H9 (cell line): ENCODE measurements around the gene SSNA1. TPM values are rescaled to one million over a fixed set of nuclear protein-coding genes. Genes with fewer than 3 reads are reported as not detected.

Source experiments
- DNase-seq: peaks from one replicate; pipeline ENCODE4 v3.0.0-alpha.2; 2017
- H2AFZ ChIP-seq: one replicate; pipeline ENCODE4 v1.6.1; 2013; ENCODE audit warnings: mild to moderate bottlenecking, low read length, control low read depth, moderate library complexity
- H2AK5ac ChIP-seq: 2 replicates; pipeline ENCODE4 v1.6.1; 2013; ENCODE audit warnings: low read length, control low read depth, mixed read lengths; ENCODE audit not compliant: insufficient read length
- H2BK120ac ChIP-seq: one replicate; pipeline ENCODE4 v1.6.1; 2013; ENCODE audit warnings: low read depth, mild to moderate bottlenecking, low read length, control low read depth, inconsistent platforms; ENCODE audit not compliant: poor library complexity, severe bottlenecking
- H2BK12ac ChIP-seq: 2 replicates; pipeline ENCODE4 v1.6.1; 2013; ENCODE audit warnings: low read length, control low read depth, mixed read lengths, low read depth; ENCODE audit not compliant: insufficient read length
- H2BK15ac ChIP-seq: 2 replicates; pipeline ENCODE4 v1.6.1; 2013; ENCODE audit warnings: low read depth, low read length, control low read depth
- H2BK20ac ChIP-seq: one replicate; pipeline ENCODE4 v1.6.1; 2013; ENCODE audit warnings: low read depth, mild to moderate bottlenecking, low read length, control low read depth, inconsistent platforms; ENCODE audit not compliant: poor library complexity, severe bottlenecking
- H2BK5ac ChIP-seq: 2 replicates; pipeline ENCODE4 v1.6.1; 2013; ENCODE audit warnings: low read length, control low read depth, mixed read lengths; ENCODE audit not compliant: insufficient read length
- H3K14ac ChIP-seq: 2 replicates; pipeline ENCODE4 v1.6.1; 2013; ENCODE audit warnings: low read length, control low read depth; ENCODE audit not compliant: insufficient read depth
- H3K18ac ChIP-seq: 2 replicates; pipeline ENCODE4 v1.6.1; 2013; ENCODE audit warnings: low read depth, mild to moderate bottlenecking, mixed read lengths, low read length, control low read depth; ENCODE audit not compliant: insufficient read length
- H3K23ac ChIP-seq: 2 replicates; pipeline ENCODE4 v1.6.1; 2013; ENCODE audit warnings: low read length, control low read depth, mixed read lengths, low read depth; ENCODE audit not compliant: insufficient read length
- H3K23me2 ChIP-seq: 2 replicates; pipeline ENCODE4 v1.6.1; 2013; ENCODE audit warnings: low read depth, mild to moderate bottlenecking, mixed read lengths, low read length, control low read depth; ENCODE audit not compliant: insufficient read length, poor library complexity, severe bottlenecking
- H3K27ac ChIP-seq: 2 replicates; pipeline ENCODE4 v1.5.1; 2013; ENCODE audit warnings: low read length, control low read depth, mixed read lengths, low read depth; ENCODE audit not compliant: insufficient read length
- H3K27me3 ChIP-seq: 2 replicates; pipeline ENCODE4 v1.6.1; 2013; ENCODE audit warnings: low read length, control low read depth, inconsistent platforms; ENCODE audit not compliant: insufficient read depth
- H3K4ac ChIP-seq: 2 replicates; pipeline ENCODE4 v1.6.1; 2013; ENCODE audit warnings: low read depth, mild to moderate bottlenecking, control low read depth, inconsistent platforms, low read length, moderate library complexity
- H3K4me1 ChIP-seq: 2 replicates; pipeline ENCODE4 v1.6.1; 2013; ENCODE audit warnings: low read length, control low read depth, inconsistent platforms; ENCODE audit not compliant: insufficient read depth
- H3K4me2 ChIP-seq: 2 replicates; pipeline ENCODE4 v1.6.1; 2013; ENCODE audit warnings: low read length, control low read depth, mixed read lengths; ENCODE audit not compliant: insufficient read length, insufficient read depth
- H3K56ac ChIP-seq: 2 replicates; pipeline ENCODE4 v1.6.1; 2013; ENCODE audit warnings: low read depth, mild to moderate bottlenecking, mixed read lengths, low read length, control low read depth; ENCODE audit not compliant: insufficient read length
- H3K79me1 ChIP-seq: 2 replicates; pipeline ENCODE4 v1.6.1; 2013; ENCODE audit warnings: low read depth, mild to moderate bottlenecking, moderate library complexity, low read length, control low read depth, inconsistent platforms; ENCODE audit not compliant: insufficient read depth, poor library complexity, severe bottlenecking
- H3K79me2 ChIP-seq: 2 replicates; pipeline ENCODE4 v1.6.1; 2013; ENCODE audit warnings: low read length, control low read depth, inconsistent platforms; ENCODE audit not compliant: insufficient read depth
- H3K9ac ChIP-seq: 2 replicates; pipeline ENCODE4 v1.6.1; 2013; ENCODE audit warnings: low read length, control low read depth, mixed read lengths; ENCODE audit not compliant: insufficient read length; ENCODE audit errors: extremely low read depth
- H3K9me3 ChIP-seq: one replicate; pipeline ENCODE4 v1.6.1; 2013; ENCODE audit warnings: low read depth, low read length, inconsistent platforms; ENCODE audit not compliant: control insufficient read depth
- H3T11ph ChIP-seq: one replicate; pipeline ENCODE4 v1.6.1; 2013; ENCODE audit warnings: mild to moderate bottlenecking, low read length, control low read depth, inconsistent platforms
- H4K20me1 ChIP-seq: one replicate; pipeline ENCODE4 v1.6.1; 2013; ENCODE audit not compliant: control insufficient read depth, insufficient read length, insufficient read depth
- H4K5ac ChIP-seq: 2 replicates; pipeline ENCODE4 v1.6.1; 2013; ENCODE audit warnings: low read depth, mild to moderate bottlenecking, mixed read lengths, low read length, control low read depth; ENCODE audit not compliant: insufficient read length
- H4K8ac ChIP-seq: replicated peaks from 2 replicates; pipeline ENCODE4 v1.6.1; 2013; ENCODE audit warnings: low read length, control low read depth, mixed read lengths, low read depth; ENCODE audit not compliant: insufficient read length
- H4K91ac ChIP-seq: 2 replicates; pipeline ENCODE4 v1.6.1; 2013; ENCODE audit warnings: low read depth, mild to moderate bottlenecking, moderate library complexity, mixed read lengths, low read length, control low read depth; ENCODE audit not compliant: insufficient read length
- H3K27ac Mint-ChIP-seq, 3 experiments: 2 replicates in 2 of 3; 3 replicates in 1 of 3; pipeline ENCODE4 v1.8.0; 2020 to 2021; ENCODE audit warnings: mixed read lengths in 3 of 3, mild to moderate bottlenecking in 1 of 3, moderate library complexity in 1 of 3
- H3K27me3 Mint-ChIP-seq: 2 replicates; pipeline ENCODE4 v1.8.0; 2021; ENCODE audit warnings: low read depth, mild to moderate bottlenecking, moderate library complexity, mixed read lengths
- H3K36me3 Mint-ChIP-seq, 3 experiments: 2 replicates in 2 of 3; 3 replicates in 1 of 3; pipeline ENCODE4 v1.8.0; 2020 to 2021; ENCODE audit warnings: low read depth in 3 of 3, mixed read lengths in 3 of 3; ENCODE audit not compliant: insufficient read depth in 1 of 3
- H3K4me1 Mint-ChIP-seq, 2 experiments: 2 replicates each; pipeline ENCODE4 v1.8.0; 2020; ENCODE audit warnings: mixed read lengths in 2 of 2
- H3K4me3 Mint-ChIP-seq, 2 experiments: 2 replicates in 1 of 2; 3 replicates in 1 of 2; pipeline ENCODE4 v1.8.0; 2020 to 2021; ENCODE audit warnings: mild to moderate bottlenecking in 2 of 2, mixed read lengths in 2 of 2, moderate library complexity in 1 of 2
- H3K9me3 Mint-ChIP-seq, 2 experiments: 2 replicates in 1 of 2; 3 replicates in 1 of 2; pipeline ENCODE4 v1.8.0; 2020; ENCODE audit warnings: mild to moderate bottlenecking in 2 of 2, mixed read lengths in 2 of 2, moderate library complexity in 1 of 2
- WGBS: extraction: QIAGEN DNeasy Blood & Tissue Kit; methylation state at CpG from one replicate; pipeline ENCODE4 v1.1.7; 2013; ENCODE audit warnings: missing lambda C conversion rate, low lambda C conversion rate, mixed read lengths; ENCODE audit not compliant: insufficient read length; ENCODE audit errors: extremely low coverage; 5-methylcytosine and 5-hydroxymethylcytosine counted together
- total RNA-seq: library from RNA; stranded (reverse); gene quantifications from 2 replicates; pipeline ENCODE4 v1.2.1, GENCODE V29; 2021
- TF ChIP-seq, protein P1 (sequence below): fragments of 200-600 bp; sonication (generic); conservative IDR thresholded peaks from 3 replicates; pipeline ENCODE4 v1.8.0; 2021; ENCODE audit warnings: antibody characterized with exemption, mild to moderate bottlenecking

The SSNA1 gene
- total RNA-seq, 1 experiment from 2014 or later, result 69.2 TPM

DNA sequence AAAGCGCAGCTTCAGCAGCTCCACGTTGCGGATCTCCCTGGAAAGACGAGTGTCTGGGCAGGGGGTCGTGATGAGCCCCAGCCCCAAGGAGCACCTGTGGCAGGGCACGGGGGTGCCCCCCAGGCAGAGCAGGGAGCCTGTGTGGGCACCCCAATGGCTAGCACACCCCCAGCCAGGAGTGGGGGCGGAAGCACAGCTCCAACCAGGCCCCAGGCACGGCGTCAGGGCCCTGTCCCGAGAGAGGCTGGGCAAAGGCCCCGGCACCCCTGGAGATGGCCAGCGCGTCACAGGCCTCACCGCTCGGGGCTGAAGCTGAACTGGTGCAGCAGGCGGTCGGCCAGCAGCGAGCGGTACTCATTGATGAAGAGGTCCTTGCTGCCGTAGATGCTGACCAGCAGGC is 8.0 kb upstream of the SSNA1 start:
- H3K4me3 Mint-ChIP-seq, result no peak overlapping the region
- H3K79me2 ChIP-seq, result no peaks in the 10 kb centered on the region
- no peak overlapping the region for H3K23ac ChIP-seq
- peaks cover 0 to 5% of the 10 kb centered on the region in 2 experiments; a peak in 2 of 4 replicates for H3K4me1 Mint-ChIP-seq
- no peak overlapping the region for H4K8ac ChIP-seq
- no peaks in the 10 kb centered on the region for H3K9me3 Mint-ChIP-seq
- WGBS, result no CpG with 5 or more reads among the region's 20 CpGs
- peaks cover 2% of the 10 kb centered on the region for H4K20me1 ChIP-seq
- DNase-seq, result no peak
- no peak overlapping the region for H3K4me2 ChIP-seq
- H3K27ac Mint-ChIP-seq, result no peak overlapping the region
- H3K4me1 ChIP-seq, result no peaks in the 10 kb centered on the region
- H3K9me3 ChIP-seq, result no peaks in the 10 kb centered on the region
- no peak overlapping the region for H2AFZ ChIP-seq
- peaks cover 11% of the 10 kb centered on the region for H3K27me3 Mint-ChIP-seq
- no peaks in the 10 kb centered on the region for H3K27me3 ChIP-seq
- H3K56ac ChIP-seq, result no peak overlapping the region
- no peak overlapping the region for H3K9ac ChIP-seq
- H2BK120ac ChIP-seq, result no peak overlapping the region
- no peak overlapping the region for H3K4ac ChIP-seq
- no peak overlapping the region for H3K14ac ChIP-seq
- no peaks in the 10 kb centered on the region for H3K23me2 ChIP-seq
- no peak overlapping the region for H4K91ac ChIP-seq
- no peaks in the 10 kb centered on the region for H3K79me1 ChIP-seq
- H3K18ac ChIP-seq, result no peak overlapping the region
- TF ChIP-seq, protein P1, sequence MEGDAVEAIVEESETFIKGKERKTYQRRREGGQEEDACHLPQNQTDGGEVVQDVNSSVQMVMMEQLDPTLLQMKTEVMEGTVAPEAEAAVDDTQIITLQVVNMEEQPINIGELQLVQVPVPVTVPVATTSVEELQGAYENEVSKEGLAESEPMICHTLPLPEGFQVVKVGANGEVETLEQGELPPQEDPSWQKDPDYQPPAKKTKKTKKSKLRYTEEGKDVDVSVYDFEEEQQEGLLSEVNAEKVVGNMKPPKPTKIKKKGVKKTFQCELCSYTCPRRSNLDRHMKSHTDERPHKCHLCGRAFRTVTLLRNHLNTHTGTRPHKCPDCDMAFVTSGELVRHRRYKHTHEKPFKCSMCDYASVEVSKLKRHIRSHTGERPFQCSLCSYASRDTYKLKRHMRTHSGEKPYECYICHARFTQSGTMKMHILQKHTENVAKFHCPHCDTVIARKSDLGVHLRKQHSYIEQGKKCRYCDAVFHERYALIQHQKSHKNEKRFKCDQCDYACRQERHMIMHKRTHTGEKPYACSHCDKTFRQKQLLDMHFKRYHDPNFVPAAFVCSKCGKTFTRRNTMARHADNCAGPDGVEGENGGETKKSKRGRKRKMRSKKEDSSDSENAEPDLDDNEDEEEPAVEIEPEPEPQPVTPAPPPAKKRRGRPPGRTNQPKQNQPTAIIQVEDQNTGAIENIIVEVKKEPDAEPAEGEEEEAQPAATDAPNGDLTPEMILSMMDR, result no peak
- peaks cover 5 to 42% (median 36%) of the 10 kb centered on the region in 3 experiments; a peak in 6 of 7 replicates for H3K36me3 Mint-ChIP-seq
- H2BK12ac ChIP-seq, result no peak overlapping the region
- no peak overlapping the region for H2AK5ac ChIP-seq
- H2BK20ac ChIP-seq, result no peak overlapping the region
- H3K27ac ChIP-seq, result no peak overlapping the region
- H4K5ac ChIP-seq, result no peak overlapping the region
- no peak overlapping the region for H2BK5ac ChIP-seq
- no peak overlapping the region for H2BK15ac ChIP-seq
- H3T11ph ChIP-seq, result no peak overlapping the region
